M059J (cell line): ENCODE measurements around the gene KRT10. TPM values are rescaled to one million over a fixed set of nuclear protein-coding genes. Genes with fewer than 3 reads are reported as not detected.
A peak's percentile ranks its signal among the peaks of the same experiment; 100 is the strongest.
"Not testable (repeated sequence)": the region's sequence is repeated elsewhere in the genome, so short reads cannot be mapped to it uniquely, and the experiment has no call there.

ENCODE experiments used
- DNase-seq: peaks from one replicate; pipeline ENCODE4 v3.0.0-alpha.2; 2012; ENCODE audit warnings: low read depth
- total RNA-seq: library from RNA; depleted of rRNA; stranded (reverse); fragments of >200 nt; shearing (Covaris generic); gene quantifications from 2 replicates; pipeline ENCODE4 v1.2.3, GENCODE V29; 2014; rRNA removed

KRT10 gene
- total RNA-seq, result 42.0 and 66.9 TPM in 2 replicates

DNA sequence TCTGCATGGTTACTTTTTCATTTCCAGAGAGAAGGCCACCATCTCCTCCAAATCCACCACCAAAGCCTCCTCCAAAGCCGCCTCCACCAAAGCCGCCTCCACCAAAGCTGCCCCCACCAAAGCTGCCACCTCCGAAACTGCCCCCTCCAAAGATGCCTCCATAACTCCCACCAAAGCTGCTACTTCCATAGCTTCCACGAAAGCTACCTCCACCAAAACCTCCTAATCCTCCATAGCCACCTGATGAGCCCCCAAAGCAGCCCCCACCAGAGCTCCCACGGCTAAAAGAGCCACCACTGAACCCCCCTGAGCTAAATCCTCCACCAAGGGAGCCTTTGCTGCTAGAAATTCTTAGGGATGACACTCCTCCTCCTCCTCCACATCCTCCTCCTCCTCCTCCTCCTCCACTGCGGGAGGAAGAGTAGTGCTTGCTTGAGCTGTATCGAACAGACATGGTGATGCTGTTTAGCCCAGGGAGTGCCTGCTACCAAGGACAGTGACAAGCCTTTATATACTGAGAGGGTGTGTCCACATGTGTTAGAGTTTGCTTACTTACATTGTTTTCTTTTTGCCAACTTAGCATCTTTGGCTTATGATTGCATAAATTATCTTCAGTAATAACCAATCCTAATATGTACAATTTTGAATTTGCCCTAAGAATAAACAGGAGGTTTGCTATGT, at the start of gene KRT10:
Gene KRT10, minus strand, starts transcription at position 483 of the 681 bp plus-strand sequence. Its CDS starts 29 bp downstream, at position 454.
- no peak for DNase-seq

DNA sequence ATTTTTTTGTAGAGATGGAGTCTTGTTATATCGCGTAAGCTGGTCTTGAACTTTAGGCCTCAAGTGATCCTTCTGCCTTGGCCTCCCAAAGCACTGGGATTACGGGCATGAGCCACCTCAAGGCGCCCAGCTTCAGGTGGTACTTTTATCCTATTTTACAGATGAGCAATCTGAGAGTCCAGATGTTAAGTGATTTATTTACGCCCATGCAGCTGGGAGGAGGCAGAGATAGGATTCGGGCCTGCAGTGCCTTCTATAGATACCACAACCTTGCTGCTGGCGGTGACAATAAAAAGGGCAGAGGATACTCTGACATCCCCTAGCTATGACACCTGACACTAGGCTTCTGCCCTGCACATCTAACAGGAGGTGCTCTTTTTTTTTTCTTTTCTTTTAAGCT, 48.9 kb upstream of the KRT10 start:
- DNase-seq, result no peak

DNA sequence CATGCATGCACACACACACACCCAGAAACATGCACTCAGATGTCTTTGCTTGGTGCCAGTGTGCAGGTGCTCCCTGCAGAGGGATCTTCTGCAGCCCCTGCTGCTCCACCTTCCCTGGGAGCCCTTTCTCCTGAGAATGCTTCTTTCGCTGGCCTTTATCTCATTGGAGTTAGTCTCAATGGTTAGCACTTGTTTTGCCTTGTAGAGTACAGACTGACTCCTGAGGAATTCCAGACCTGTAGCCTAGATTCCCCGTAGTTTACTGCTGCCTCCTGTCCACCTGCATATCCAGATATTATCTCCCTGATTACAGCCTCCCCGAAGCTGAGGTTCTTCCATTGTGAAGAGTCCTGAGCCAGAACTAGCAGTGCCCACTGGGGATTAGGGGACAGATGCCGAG, 47.7 kb upstream of the KRT10 start:
- no peak for DNase-seq

DNA sequence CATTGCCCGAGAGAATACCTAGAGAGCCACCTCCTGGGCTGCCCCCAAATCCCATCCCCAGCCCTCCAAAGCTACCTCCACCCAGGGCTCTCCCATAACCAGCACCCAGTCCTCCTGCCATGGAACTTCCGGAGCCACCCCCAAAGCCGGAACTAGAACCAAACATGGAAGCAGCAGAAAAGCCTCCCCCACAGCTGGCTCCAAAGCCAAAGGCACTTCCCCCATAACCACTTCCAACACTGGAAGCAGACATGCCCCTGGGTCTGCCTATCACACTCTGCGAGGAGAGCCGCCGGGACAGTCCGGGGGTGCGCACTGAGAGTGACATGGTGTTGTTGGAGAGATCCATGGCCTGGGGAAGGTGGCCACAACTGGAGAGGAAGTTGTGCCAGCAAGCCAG, 44.4 kb upstream of the KRT10 start, which contains the start of gene KRT12:
Gene KRT12, minus strand, starts transcription at position 386 of the 400 bp plus-strand sequence. Its CDS starts 37 bp downstream, at position 349.
- no peak for DNase-seq

- no peak for DNase-seq
Observed at GRCh38 chr17:40864661-40865390, 42.4 kb upstream of the KRT10 start.

DNA sequence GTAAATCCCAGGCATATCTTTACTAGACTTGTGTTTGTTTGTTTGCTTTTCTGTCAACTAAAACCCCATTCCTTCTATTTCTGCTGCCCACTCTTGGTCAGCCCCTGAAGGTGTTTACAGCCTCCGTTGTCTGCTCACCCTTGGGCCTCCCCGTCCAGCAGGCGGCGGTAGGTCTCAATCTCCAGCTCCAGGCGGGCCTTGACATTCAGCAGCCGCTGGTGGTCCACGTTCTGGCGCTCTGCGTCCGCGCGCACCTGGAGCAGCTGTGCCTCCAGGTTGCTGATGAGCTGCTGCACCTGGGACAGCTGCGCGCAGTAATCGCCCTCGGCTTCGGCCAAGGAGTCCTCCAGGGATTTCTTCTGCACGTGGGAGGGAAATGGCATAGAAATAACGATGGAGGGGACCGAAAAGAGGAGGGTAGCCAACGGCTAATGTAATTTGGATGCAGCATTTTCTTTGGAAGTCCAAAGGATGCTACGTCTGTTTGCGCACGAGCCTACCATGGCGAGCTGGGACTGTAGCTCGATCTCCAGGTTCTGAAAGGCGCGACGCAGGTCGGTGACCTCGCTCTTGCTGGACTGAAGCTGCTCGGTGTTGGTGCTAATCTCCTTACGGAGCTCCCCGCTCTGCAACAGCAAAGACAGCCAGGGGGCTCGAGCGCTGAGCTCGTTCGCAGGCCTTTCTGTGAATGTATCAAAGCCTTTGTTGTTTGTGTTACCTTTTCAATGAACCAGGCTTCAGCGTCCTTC, 40.7 kb upstream of the KRT10 start:
- DNase-seq, result no peak

DNA sequence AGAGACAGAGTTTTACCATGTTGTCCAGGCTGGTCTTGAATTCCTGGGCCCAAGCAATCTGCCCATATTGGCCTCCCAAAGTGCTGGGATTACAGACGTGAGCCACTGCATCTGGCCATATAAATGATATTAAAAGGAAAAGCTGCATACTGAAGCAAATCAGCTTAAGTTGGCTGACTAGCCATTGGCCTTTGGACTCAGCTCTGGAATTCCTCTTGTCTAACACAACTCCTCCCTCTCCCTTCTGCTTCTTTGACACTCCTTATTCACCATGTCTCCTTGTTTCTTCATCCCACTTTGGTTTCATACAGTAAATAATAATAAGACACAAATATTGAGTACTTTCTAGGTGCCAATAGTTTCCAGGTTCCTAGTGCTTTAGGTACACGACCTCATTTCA, 37.1 kb upstream of the KRT10 start:
- DNase-seq, result no peak

- not testable (repeated sequence) for DNase-seq
Observed at GRCh38 chr17:40858667-40859066, 36.3 kb upstream of the KRT10 start.

DNA sequence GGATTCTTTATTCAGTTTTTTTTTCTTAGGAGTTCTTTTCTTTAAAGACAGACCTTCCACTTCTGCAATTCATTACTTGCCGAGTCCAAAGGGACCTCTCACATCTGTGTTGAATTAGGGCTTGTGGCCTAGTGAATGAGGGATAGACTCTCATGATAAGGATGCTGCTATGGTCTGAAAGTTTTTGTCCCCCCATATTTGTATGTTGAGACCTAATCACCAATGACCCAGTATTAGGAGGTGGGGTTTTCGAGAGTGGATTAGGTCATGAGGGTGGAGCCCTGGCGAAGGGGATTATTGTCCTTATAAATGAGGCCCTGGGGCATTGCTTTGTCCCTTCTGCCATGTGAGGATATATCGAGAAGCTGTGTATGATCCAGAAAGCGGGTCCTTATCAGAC, 35.1 kb upstream of the KRT10 start:
- no peak for DNase-seq

- DNase-seq, result peak; percentile 84
Observed at GRCh38 chr17:40854175-40854814, 31.9 kb upstream of the KRT10 start.

GRCh38 chr17:40852364-40852763, 29.9 kb upstream of the KRT10 start:
- DNase-seq, result no peak

DNA sequence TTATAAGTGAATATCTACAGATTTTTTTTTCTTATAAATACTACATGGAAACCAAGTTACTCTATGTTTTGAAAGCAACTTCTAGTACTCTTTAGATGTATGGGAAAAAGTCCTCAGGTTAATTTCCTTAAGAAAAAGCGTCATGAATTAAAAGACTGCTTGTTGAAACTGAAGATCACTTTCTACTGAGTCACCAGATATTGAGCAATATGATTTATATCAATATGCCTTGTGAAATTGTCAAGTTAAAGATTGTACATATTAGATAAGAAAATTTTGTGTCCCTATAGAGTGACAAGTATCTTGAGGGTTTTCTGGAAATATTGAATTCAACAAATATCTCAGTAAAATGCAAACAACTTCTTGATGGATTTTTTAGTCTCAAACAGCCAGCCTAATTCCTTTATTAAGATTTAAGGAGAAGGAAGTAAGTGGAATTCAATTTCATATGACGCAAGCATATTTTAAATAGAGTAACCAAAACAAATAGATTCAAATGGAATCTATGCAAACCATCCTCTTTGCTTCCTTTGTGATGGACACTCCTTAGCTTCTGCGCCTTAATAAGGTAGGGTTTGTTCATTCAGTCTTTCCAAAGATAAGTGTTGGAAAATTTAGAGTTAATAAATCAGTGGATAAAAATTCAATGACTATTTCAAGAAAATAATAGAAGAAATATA, 28.0 kb upstream of the KRT10 start:
- no peak for DNase-seq

GRCh38 chr17:40849723-40850122, 27.3 kb upstream of the KRT10 start:
- DNase-seq, result no peak

DNA sequence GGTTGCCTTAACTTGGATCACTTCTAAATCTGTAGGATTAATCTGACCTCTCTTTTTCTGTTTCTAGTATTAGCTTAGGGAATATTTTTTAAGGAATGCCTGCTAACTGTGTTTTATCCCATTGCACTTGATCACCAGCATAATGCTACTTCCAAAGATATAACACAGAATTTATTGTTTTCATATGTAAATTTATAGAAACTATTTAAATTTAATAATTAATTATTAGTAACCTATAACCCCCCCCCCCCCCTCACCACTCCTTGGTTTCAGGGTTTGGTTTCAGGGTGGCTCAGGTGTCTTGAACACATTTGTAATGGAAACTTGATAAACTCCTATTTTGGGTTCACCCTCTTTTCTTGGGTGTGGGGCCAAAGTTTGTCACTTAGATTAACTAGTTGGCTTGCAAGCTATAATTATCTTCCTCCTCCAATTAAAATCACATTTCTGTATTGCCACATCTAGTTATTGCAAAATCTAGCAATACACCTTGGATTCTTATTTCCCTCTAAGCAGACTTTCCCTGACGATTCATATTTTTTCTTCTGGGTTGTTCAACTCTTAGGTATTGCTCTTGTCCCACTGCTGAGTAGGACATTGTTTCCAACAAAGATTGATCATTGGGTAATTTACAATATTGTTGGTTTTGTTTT, 26.3 kb upstream of the KRT10 start:
- DNase-seq, result no peak

DNA sequence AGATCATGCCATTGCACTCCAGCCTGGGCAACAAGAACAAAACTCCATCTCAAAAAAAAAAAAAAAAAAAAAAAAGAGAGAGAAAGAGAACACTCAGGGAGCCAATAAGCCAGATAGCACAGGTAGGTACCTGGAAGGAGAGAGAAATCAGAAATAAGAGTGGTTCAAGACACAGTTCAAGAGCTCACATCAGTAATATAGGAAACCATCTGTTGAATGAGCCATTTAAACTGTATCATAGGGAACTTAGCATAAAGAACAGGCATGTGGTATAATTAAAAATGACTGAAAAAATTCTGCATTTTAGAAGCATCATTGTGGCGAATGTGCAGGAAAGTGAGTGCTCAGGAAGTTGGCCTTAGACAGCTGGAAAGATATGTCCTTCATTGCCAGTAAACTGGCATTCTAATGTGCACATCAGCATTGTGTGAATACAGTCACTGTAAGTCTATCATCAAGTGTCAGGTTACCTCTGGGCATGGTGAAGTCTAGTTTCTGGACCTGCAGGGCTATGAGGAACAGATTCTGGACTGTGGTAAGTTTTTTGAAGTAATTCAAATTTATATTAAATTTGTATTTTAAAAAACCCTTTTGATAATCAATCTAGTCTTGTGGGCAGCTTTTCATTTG, 24.2 kb upstream of the KRT10 start:
- DNase-seq, result peak; percentile 37

- no peak for DNase-seq
Observed at GRCh38 chr17:40844671-40845107, 22.3 kb upstream of the KRT10 start.

DNA sequence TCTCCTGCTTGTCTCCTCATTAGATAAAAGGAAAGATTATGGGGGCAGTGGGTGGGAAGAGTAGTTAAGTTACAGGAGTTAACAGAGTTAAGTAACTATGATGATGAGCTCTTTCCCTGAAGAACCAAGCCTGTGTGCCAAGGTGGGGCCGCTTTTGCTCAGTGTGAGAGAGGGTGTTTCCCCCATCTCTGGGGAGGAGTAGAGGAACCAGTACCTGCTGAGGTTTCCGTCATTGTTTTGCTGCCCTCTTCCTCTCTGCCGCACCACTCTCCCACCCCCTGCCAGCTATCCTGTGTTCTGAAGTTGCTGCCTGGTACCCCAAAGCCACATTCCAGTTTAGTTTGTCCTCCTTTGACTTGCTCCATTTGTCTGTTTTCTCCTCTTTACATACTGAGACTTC, 20.8 kb upstream of the KRT10 start:
- no peak for DNase-seq

- DNase-seq, result no peak
Observed at GRCh38 chr17:40841246-40841645, 18.8 kb upstream of the KRT10 start.

DNA sequence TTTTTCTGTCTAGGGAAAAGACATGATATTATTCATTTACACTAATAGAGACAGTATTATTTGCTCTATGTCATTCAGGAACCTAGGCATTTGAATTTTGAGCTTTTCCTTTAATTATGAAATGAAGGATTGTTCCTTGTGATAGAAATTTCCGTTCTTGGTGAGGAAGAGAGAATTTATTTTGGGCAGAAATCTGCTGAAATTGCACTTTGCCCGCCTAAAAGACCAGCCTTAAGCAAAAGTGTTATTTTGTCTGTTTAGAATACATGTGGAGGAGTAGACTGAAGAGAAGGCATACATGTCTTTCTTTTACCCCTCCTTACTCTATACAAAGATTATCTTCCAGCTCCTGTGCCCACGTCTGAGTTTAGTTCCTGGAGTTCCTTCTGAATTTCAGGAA, 16.8 kb upstream of the KRT10 start:
- DNase-seq, result no peak

DNA sequence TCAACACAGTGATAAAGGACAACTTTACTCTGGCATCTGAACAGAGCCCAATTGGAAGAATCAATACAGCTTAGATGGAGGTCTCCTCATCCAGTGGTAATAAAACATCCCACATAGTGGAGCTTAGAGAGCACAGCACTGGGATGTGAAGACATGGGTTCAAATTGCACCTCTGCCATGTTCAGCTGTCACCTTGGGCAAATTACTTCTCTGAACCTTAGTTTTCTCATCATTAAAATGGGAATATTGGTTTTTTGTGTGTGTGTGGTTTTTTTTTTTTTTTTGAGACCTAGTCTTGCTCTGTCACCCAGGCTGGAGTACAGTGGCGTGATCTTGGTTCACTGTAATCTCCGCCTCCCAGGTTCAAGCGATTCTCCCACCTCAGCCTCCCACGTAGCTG, 13.6 kb upstream of the KRT10 start:
- DNase-seq, result no peak
